Measurements from ENCODE around the gene ZNF724.
"Not testable (repeated sequence)": the region's sequence is repeated elsewhere in the genome, so short reads cannot be mapped to it uniquely, and the experiment has no call there.

ZNF724 gene

GRCh38 chr19:23281663-23282276 is 31.6 kb upstream of the ZNF724 start:
- no peak for TF ChIP-seq CTCF (IDR thresholded peaks at IDR 0.05; ENCODE audit: extremely low read depth, missing control alignments)
- no peak for DNase-seq (ENCODE audit: low spot score)

GRCh38 chr19:23278118-23278517 is 27.9 kb upstream of the ZNF724 start:
- DNase-seq (ENCODE audit: low spot score), result not testable (repeated sequence)

GRCh38 chr19:23273590-23274412 is 23.6 kb upstream of the ZNF724 start:
- peak; percentile 93 for DNase-seq (ENCODE audit: low spot score)
- no peak for TF ChIP-seq CTCF (IDR thresholded peaks at IDR 0.05; ENCODE audit: extremely low read depth, missing control alignments)

- DNase-seq (ENCODE audit: low spot score), result no peak
- TF ChIP-seq CTCF (IDR thresholded peaks at IDR 0.05; ENCODE audit: extremely low read depth, missing control alignments), result no peak
These were observed 22.9 kb upstream of the ZNF724 start for GRCh38 chr19:23273022-23273589.

- no peak for TF ChIP-seq CTCF (IDR thresholded peaks at IDR 0.05; ENCODE audit: extremely low read depth, missing control alignments)
- no peak for DNase-seq (ENCODE audit: low spot score)
These were observed 13.8 kb upstream of the ZNF724 start for GRCh38 chr19:23263870-23264590.

GRCh38 chr19:23263396-23263795 is 13.2 kb upstream of the ZNF724 start:
- no peak for DNase-seq (ENCODE audit: low spot score)
- no peak for TF ChIP-seq CTCF (IDR thresholded peaks at IDR 0.05; ENCODE audit: extremely low read depth, missing control alignments)

GRCh38 chr19:23262920-23263319 is 12.7 kb upstream of the ZNF724 start:
- DNase-seq (ENCODE audit: low spot score), result no peak
- no peak for TF ChIP-seq CTCF (IDR thresholded peaks at IDR 0.05; ENCODE audit: extremely low read depth, missing control alignments)

Measured in GM20000 (cell line).